HL-60/S4 treated with retinoic acid at 250 ng/mL for 4 days and 3 days (cell line): ENCODE results near the gene SLC35F3.
"Not testable (repeated sequence)": the region's sequence is repeated elsewhere in the genome, so short reads cannot be mapped to it uniquely, and the experiment has no call there.

Experiments used
- in situ Hi-C: fragments of 300-500 bp; cut with MboI; formaldehyde crosslinking; loops from 2 replicates; pipeline ENCODE4 v1.7.0; 2022; ENCODE audit warnings: low sequenced_read_pairs

Gene SLC35F3

DNA sequence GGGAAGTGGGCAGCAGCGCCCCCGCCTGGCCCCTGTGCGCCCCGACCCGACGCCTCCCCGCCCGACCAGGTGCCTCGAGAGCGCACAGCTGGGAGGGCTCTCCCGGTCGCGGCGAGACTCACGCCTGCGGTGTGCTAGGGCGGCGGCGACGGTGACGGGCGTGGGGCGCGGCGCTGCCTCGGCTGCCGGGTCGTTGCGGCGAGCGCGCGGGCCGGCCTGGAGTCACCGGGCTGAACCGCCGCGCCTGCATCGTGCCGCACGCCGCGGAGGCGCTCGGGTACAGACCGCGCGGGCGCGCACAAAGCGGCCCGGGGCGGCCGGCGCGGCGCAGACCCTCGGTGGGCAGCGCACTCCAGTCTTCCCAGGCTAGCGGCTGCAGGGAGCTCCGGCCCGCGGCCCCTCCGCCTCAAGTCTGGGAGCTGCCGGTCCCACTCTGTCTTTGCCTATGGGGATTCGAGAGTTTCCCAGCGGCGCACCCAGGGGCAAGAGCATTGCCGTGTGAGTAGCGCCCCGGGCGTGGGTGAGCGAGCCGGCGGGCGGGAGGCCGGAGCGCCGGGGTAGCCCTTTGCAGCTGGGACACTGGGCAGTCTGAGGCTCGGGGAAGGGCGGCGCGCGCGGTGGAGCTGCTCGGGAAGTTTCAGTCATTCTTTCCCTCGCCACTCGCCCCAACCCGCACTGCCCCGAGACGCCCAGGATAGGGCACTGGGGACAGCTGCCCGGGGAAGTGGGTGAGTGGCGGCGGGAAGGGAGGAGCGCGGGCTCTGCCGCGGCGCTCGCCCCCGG is at the start of gene SLC35F3:
TSS of gene SLC35F3 (plus strand) at position 44 of the 783 bp plus-strand sequence.
- in situ Hi-C loops = no loop called here

- in situ Hi-C loops = no loop called here
These were observed 45.0 kb upstream of the SLC35F3 start for GRCh38 chr1:233859446-233859845.

- in situ Hi-C loops = no loop called here
These were observed 40.5 kb upstream of the SLC35F3 start for GRCh38 chr1:233863901-233864545.

GRCh38 chr1:233864578-233864977 is 39.9 kb upstream of the SLC35F3 start:
- in situ Hi-C loops = no loop called here

DNA sequence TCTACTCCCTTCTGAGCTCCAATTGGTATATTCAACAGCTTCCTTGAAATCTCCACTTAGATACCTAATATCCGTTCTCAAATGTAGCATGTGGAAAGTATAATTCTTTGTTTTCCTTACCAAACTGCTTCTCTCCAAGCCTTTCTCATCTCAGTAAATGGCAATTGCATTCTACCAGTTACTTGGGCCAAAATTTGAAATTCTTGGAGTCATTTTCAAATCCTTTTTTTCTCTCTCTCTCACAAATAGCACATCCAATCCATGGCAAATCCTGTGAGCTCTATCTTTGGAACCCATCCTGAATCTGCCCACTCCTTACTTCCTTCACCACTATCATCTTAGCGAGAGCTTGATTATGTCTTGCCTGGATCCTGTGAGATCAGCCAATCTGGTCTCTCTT is 39.3 kb upstream of the SLC35F3 start:
- in situ Hi-C loops = no loop called here

DNA sequence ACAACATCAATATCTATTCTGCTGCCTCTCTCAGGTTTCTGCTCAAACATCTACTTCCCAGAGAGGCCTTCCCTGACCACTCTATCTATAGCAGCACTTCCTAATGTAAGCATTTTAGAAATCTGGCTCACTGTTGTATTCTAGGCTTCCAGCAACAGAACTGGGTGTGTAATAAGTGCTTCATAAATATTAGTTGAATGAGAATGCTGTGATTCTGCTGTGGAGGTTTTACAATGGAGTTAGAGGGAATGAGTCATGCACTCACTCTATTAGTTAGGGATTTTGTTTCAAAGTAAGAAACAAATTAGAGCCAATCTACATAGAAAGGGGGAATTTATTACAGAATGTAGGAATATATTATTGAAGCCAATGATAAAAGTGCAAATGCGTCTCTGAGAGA is 38.6 kb upstream of the SLC35F3 start:
- in situ Hi-C loops = no loop called here

DNA sequence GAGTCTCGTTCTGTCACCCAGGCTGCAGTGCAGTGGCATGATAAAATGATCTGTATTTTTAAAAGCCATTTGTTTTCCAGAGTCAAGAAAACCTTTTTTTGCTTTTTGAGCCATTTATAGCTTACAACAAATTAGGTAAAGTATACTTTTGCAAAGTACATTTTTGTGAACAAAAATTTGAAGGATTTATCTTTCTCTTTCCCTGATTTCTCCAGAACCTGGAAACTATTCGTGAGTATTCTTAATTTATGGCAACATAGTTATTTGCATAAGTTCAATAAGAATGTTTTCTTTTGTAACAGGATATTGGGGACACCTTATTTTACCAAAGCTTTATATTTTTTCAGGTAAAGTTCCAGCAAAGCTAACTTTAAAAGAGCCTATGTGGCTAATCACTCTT is 37.4 kb upstream of the SLC35F3 start:
- in situ Hi-C loops = no loop called here

GRCh38 chr1:233868461-233868860 is 36.0 kb upstream of the SLC35F3 start:
- in situ Hi-C loops = no loop called here

GRCh38 chr1:233869680-233870079 is 34.8 kb upstream of the SLC35F3 start:
- in situ Hi-C loops = no loop called here

GRCh38 chr1:233873666-233874065 is 30.8 kb upstream of the SLC35F3 start:
- in situ Hi-C loops = no loop called here

- in situ Hi-C loops = no loop called here
These were observed 24.6 kb upstream of the SLC35F3 start for GRCh38 chr1:233879841-233880240.

DNA sequence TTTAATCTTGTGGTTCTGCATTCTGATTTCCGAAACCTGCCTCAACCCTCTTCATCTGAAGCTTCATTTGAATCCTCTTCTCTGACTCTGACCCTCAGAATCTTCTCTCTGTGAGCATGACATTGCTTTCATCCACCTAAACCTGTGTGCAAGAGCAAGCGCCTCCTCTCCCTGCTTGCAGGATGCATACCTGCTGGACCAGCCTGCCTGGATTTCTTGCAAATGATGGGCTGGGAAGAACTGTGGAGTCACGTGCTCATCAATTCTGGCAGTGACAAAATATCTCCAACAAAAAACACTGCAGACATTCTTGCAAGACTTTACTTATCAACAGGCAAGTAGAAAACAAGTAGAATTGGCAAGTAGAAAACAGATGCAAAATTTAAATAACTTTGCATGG is 20.8 kb upstream of the SLC35F3 start:
- in situ Hi-C loops = no loop called here

GRCh38 chr1:233884461-233885151 is 19.9 kb upstream of the SLC35F3 start:
- in situ Hi-C loops = no loop called here

DNA sequence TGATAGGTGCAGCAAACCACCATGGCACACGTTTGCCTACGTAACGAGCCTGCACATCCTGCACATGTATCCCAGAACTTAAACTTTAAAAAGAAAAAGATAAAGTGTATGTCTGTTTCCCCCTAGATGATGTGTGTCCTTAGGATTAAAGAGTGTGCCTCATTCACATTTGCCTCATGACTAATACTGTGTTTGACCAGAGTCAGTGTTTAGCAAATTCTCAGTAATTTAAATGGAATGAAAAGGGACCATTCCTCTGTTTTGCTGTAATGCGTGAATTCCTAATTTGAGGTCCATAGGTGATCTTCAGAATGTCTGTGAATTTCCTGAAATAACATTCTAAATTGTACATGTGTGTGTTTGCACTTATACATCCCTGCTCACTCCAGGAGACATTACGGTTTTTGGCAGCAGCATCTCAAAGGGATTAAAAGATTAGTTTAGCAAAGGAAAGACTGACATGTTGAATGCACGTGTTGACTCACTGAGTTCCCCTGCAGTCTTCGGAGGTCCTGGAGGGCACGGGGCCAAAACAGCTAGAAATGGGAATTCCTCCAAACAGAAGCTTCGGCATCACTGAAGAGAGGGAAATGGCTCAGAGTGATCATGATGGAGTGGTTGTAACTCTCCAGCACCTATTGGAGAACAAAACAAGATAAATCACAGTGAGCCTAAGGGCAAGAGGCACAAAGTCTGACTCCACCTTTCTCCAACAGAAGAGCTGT is 19.1 kb upstream of the SLC35F3 start:
- in situ Hi-C loops = no loop called here

GRCh38 chr1:233891151-233891550 is 13.3 kb upstream of the SLC35F3 start:
- in situ Hi-C loops = not testable (repeated sequence)

- in situ Hi-C loops = no loop called here
These were observed 6.9 kb upstream of the SLC35F3 start for GRCh38 chr1:233897325-233898162.

DNA sequence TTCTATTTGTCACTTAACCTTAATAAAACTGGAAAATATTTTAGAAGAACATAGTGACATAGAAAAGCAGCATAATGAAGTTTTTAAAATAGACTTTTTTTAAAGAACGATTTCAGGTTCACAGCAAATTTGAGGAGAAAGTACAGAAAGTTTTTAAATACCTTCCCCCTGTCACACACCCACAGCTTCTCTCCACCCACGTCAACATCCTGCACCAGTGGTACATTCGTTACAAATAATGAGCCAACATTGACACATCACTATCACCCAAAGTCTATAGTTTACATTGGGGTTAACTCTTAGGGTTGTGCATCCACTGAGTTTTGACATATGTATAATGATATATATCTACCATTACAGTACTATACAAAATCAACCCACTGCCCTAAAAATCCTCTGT is 3.0 kb upstream of the SLC35F3 start:
- in situ Hi-C loops = no loop called here

DNA sequence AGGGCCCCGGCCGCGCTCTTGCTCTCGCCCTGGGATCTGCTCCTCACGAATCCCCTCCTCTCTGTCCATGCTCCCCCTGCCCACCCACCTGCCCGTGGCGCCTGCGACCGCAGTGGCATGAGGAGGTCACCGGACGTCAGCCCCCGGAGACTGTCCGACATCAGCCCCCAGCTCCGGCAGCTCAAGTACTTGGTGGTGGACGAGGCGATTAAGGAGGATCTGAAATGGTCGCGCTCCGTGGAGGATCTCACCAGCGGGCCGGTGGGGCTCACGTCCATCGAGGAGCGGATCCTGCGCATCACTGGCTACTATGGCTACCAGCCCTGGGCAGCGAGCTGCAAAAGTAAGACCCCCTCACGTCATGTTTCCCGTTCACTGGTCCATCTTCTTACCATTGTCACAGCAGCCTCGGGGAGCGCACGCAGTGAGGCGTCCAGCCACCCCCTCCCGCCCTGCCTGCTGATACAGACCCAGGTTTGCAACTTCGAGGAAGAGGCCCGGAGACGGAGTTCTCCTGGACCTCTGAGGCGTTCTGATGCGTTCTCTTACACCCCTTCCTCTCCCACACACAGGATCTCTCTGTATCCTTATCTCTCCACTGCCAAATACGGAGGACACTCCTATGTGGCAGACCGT is 1.1 kb downstream of the SLC35F3 start:
- in situ Hi-C loops = no loop called here

DNA sequence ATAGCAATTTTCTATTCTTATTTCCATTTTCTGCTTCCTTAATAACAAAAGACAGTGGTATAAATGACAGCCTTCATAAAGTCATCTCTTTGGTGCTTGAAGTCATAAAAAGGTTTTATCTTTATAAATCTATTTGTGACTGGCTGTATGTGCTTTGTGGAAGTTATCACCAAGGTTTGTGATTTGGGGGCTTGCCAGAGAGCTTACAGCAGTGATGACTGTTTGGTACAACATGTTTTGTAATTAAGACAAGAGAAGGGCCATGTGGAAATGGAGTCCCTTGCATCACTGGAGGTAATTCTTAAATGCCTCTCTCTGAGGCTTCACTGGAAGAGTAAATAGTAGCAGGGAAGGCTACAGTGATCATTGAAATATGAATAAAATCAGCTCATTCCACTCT is 2.7 kb downstream of the SLC35F3 start:
- in situ Hi-C loops = no loop called here

DNA sequence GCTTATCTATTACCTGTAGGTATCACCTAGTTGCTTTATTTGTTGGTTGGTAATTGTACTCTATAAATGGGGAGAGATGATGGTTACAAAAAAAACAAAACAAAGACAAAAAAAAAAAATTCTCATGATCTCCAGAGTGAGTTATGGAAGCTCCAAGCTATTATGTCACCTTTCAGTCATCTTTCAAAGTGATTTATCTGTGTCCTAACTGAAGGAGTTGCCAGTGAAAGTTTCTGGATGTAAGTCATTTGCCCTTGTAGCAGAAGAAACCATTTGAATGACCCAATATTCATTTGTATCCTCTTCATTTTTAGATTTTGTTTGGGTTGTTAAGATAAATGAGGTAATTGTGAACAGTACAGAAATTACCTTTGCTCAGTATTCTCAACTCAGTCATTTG is 3.6 kb downstream of the SLC35F3 start:
- in situ Hi-C loops = no loop called here
